GM08714 (cell line): ENCODE results near the gene HLCS.

Experiments used
- H3K4me3 ChIP-seq: fragments of 200-500 bp; sonication (Bioruptor generic); 2 replicates; pipeline ENCODE4 v1.5.1; 2014; ENCODE audit warnings: mild to moderate bottlenecking, low read length, inconsistent platforms
- ZNF274 ChIP-seq: IDR thresholded peaks from 2 replicates; pipeline ENCODE4 v1.6.1; 2012; ENCODE audit warnings: mild to moderate bottlenecking, low read depth, low read length

HLCS gene

GRCh38 chr21:36851121-36851520 lies 115.3 kb downstream of the HLCS start:
- no peak for TF ChIP-seq ZNF274
- H3K4me3 ChIP-seq: no peak overlapping the region

GRCh38 chr21:36850372-36850771 lies 116.1 kb downstream of the HLCS start:
- TF ChIP-seq ZNF274: no peak
- H3K4me3 ChIP-seq: no peak overlapping the region

GRCh38 chr21:36849461-36850105 lies 116.9 kb downstream of the HLCS start:
- no peak for TF ChIP-seq ZNF274
- no peak overlapping the region for H3K4me3 ChIP-seq

- no peak overlapping the region for H3K4me3 ChIP-seq
- TF ChIP-seq ZNF274: no peak
These were observed 117.7 kb downstream of the HLCS start for GRCh38 chr21:36848730-36849274.

- no peak overlapping the region for H3K4me3 ChIP-seq
- TF ChIP-seq ZNF274: no peak
These were observed 119.3 kb downstream of the HLCS start for GRCh38 chr21:36847189-36847588.

GRCh38 chr21:36846631-36847030 lies 119.8 kb downstream of the HLCS start:
- H3K4me3 ChIP-seq: no peak overlapping the region
- TF ChIP-seq ZNF274: no peak

- no peak overlapping the region for H3K4me3 ChIP-seq
- no peak for TF ChIP-seq ZNF274
These were observed 120.7 kb downstream of the HLCS start for GRCh38 chr21:36845790-36846189.

GRCh38 chr21:36845070-36845469 lies 121.4 kb downstream of the HLCS start:
- no peak for TF ChIP-seq ZNF274
- no peak overlapping the region for H3K4me3 ChIP-seq

GRCh38 chr21:36841866-36842265 lies 124.6 kb downstream of the HLCS start:
- no peak overlapping the region for H3K4me3 ChIP-seq
- no peak for TF ChIP-seq ZNF274

- H3K4me3 ChIP-seq: no peak overlapping the region
- no peak for TF ChIP-seq ZNF274
These were observed 126.7 kb downstream of the HLCS start for GRCh38 chr21:36839735-36840134.

GRCh38 chr21:36839123-36839522 lies 127.3 kb downstream of the HLCS start:
- H3K4me3 ChIP-seq: no peak overlapping the region
- TF ChIP-seq ZNF274: no peak

GRCh38 chr21:36835383-36835795 lies 131.1 kb downstream of the HLCS start:
- no peak for TF ChIP-seq ZNF274
- no peak overlapping the region for H3K4me3 ChIP-seq

GRCh38 chr21:36834192-36834591 lies 132.3 kb downstream of the HLCS start:
- TF ChIP-seq ZNF274: no peak
- no peak overlapping the region for H3K4me3 ChIP-seq

GRCh38 chr21:36830100-36830499 lies 136.4 kb downstream of the HLCS start:
- no peak for TF ChIP-seq ZNF274
- H3K4me3 ChIP-seq: no peak overlapping the region

GRCh38 chr21:36828891-36829515 lies 137.5 kb downstream of the HLCS start:
- TF ChIP-seq ZNF274: no peak

More at GRCh38 chr21:36828891-36829515, 137.5 kb downstream of the HLCS start:
- H3K4me3 ChIP-seq: no peak overlapping the region
